Stimulated activated CD8-positive, alpha-beta memory T cell treated with anti-CD3 and anti-CD28 coated beads, Interleukin-12 subunit alpha, Interleukin-12 subunit beta, amount 100 ng/mL, for 4 hours (primary cell): ENCODE data around the gene ARHGAP4.

Experiments
- DNase-seq: peaks from one replicate; pipeline ENCODE4 v3.0.0-alpha.2; 2020; ENCODE audit warnings: low read depth

Gene ARHGAP4

GRCh38 chrX:153866302-153867019, 59.6 kb downstream of the ARHGAP4 start:
- no peak for DNase-seq

- DNase-seq, result no peak
Observed at GRCh38 chrX:153865685-153866084, 60.4 kb downstream of the ARHGAP4 start.

GRCh38 chrX:153865321-153865580, 60.8 kb downstream of the ARHGAP4 start:
- no peak for DNase-seq

GRCh38 chrX:153864561-153865320, 61.3 kb downstream of the ARHGAP4 start:
- DNase-seq, result no peak

- DNase-seq, result no peak
Observed at GRCh38 chrX:153864101-153864500, 62.0 kb downstream of the ARHGAP4 start.

GRCh38 chrX:153863251-153863991, 62.6 kb downstream of the ARHGAP4 start:
- DNase-seq, result no peak

- no peak for DNase-seq
Observed at GRCh38 chrX:153862369-153863250, 63.5 kb downstream of the ARHGAP4 start.

- no peak for DNase-seq
Observed at GRCh38 chrX:153861733-153862310, 64.2 kb downstream of the ARHGAP4 start.

- no peak for DNase-seq
Observed at GRCh38 chrX:153861151-153861550, 64.9 kb downstream of the ARHGAP4 start.
